A549 (cell line): ENCODE measurements around the gene BPI.

Experiments used
- EP300 ChIP-seq, 2 experiments: fragments of >200 bp; sonication (Bioruptor Twin); formaldehyde crosslinking; IDR thresholded peaks; 2 replicates in 1 of 2; 3 replicates in 1 of 2; pipeline ENCODE4 v1.6.1; 2016 to 2017
- FOXS1 ChIP-seq: fragments of 250-450 bp; sonication (Bioruptor Pico); IDR thresholded peaks from 2 replicates; pipeline ENCODE4 v1.5.0; 2020; ENCODE audit warnings: mild to moderate bottlenecking, moderate library complexity
- TF ChIP-seq, protein P1 (sequence below): fragments of >200 bp; sonication (Bioruptor Twin); formaldehyde crosslinking; IDR thresholded peaks from 3 replicates; pipeline ENCODE4 v1.5.1; 2016

DNA sequence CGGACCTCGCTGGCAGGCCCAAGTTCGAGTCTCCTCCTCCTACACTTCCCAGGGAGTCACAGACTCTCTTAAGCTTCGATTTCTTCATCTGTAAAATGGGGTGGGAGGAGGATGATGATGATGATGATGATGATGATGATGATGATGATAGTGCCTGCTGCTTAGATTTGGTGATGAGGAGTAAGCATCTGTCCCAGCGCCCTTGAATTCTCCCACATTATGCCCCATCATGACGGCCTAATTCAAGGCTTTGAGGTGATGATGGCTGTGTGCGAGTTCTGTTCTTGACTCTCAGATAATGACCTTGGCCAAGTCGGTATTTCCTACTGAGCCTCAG lies 42.9 kb upstream of the BPI start:
- TF ChIP-seq, protein P1, sequence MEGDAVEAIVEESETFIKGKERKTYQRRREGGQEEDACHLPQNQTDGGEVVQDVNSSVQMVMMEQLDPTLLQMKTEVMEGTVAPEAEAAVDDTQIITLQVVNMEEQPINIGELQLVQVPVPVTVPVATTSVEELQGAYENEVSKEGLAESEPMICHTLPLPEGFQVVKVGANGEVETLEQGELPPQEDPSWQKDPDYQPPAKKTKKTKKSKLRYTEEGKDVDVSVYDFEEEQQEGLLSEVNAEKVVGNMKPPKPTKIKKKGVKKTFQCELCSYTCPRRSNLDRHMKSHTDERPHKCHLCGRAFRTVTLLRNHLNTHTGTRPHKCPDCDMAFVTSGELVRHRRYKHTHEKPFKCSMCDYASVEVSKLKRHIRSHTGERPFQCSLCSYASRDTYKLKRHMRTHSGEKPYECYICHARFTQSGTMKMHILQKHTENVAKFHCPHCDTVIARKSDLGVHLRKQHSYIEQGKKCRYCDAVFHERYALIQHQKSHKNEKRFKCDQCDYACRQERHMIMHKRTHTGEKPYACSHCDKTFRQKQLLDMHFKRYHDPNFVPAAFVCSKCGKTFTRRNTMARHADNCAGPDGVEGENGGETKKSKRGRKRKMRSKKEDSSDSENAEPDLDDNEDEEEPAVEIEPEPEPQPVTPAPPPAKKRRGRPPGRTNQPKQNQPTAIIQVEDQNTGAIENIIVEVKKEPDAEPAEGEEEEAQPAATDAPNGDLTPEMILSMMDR = no peak
- TF ChIP-seq EP300 (IDR thresholded peaks at IDR 0.05) = no peak
- TF ChIP-seq FOXS1 (CRISPR knock-in tag) = no peak
